A673 (cell line): ENCODE measurements around the gene HOXD3. TPM values are rescaled to one million over a fixed set of nuclear protein-coding genes. Genes with fewer than 3 reads are reported as not detected.

Source experiments
- BruUV-seq: library from RNA; stranded (reverse); fragments of 400-500 nt; replicated peaks from 2 replicates; lab custom pipeline; 2021; lab: Mats Ljungman, UMichigan
- CTCF ChIA-PET: fragments of 300-600 bp; sonication (Branson Sonifier 250); formaldehyde crosslinking; loops from one replicate; lab custom pipeline; 2022; ENCODE audit warnings: antibody characterized with exemption; lab: Charles Lee
- POLR2A ChIA-PET: fragments of 300-600 bp; sonication (Branson Sonifier 250); formaldehyde crosslinking; loops from one replicate; lab custom pipeline; 2022; ENCODE audit warnings: antibody characterized with exemption; ENCODE audit not compliant: low non-redundant PET; lab: Charles Lee
- DNase-seq: peaks from one replicate; pipeline ENCODE4 v3.0.0-alpha.2; 2015; ENCODE audit warnings: low spot score
- H3K27ac ChIP-seq: fragments of 200-600 bp; sonication (generic); 2 replicates; pipeline ENCODE4 v1.5.1; 2016; ENCODE audit warnings: mixed run types, low read depth, mild to moderate bottlenecking, mixed read lengths, antibody characterized with exemption, low read length; ENCODE audit not compliant: poor library complexity, severe bottlenecking
- H3K27me3 ChIP-seq: fragments of 200-600 bp; sonication (generic); replicated peaks from 2 replicates; pipeline ENCODE4 v1.6.1; 2017; ENCODE audit warnings: mixed run types, low read depth, mild to moderate bottlenecking, mixed read lengths, antibody characterized with exemption, low read length; ENCODE audit not compliant: insufficient read depth, poor library complexity
- H3K36me3 ChIP-seq: fragments of 200-600 bp; sonication (generic); 2 replicates; pipeline ENCODE4 v1.6.1; 2016; ENCODE audit warnings: mixed run types, mild to moderate bottlenecking, mixed read lengths, antibody characterized with exemption, low read length; ENCODE audit not compliant: insufficient read depth, poor library complexity, severe bottlenecking
- H3K4me1 ChIP-seq: fragments of 200-600 bp; sonication (generic); 2 replicates; pipeline ENCODE4 v1.6.1; 2017; ENCODE audit warnings: mixed run types, mild to moderate bottlenecking, mixed read lengths, antibody characterized with exemption, low read length; ENCODE audit not compliant: insufficient read depth, poor library complexity, severe bottlenecking
- H3K4me3 ChIP-seq: fragments of 200-600 bp; sonication (generic); 2 replicates; pipeline ENCODE4 v1.5.1; 2016; ENCODE audit warnings: low read depth, mixed run types, mild to moderate bottlenecking, mixed read lengths, low read length; ENCODE audit not compliant: poor library complexity, severe bottlenecking
- H3K9me3 ChIP-seq: fragments of 200-600 bp; sonication (generic); 2 replicates; pipeline ENCODE4 v1.6.1; 2016; ENCODE audit warnings: mixed run types, low read depth, mild to moderate bottlenecking, mixed read lengths, antibody characterized with exemption, low read length; ENCODE audit not compliant: poor library complexity, severe bottlenecking
- CTCF ChIP-seq: fragments of 300-800, 200-600 bp; sonication (generic); conservative IDR thresholded peaks from 2 replicates; pipeline ENCODE4 v1.5.1; 2017; ENCODE audit warnings: low read depth, mild to moderate bottlenecking, antibody characterized with exemption, low read length, moderate library complexity, mixed read lengths
- EZH2 ChIP-seq: fragments of 200-600 bp; sonication (generic); IDR thresholded peaks from 2 replicates; pipeline ENCODE4 v1.6.1; 2017; ENCODE audit warnings: borderline replicate concordance, low read depth, mild to moderate bottlenecking, mixed read lengths, antibody characterized with exemption, low read length; ENCODE audit not compliant: poor library complexity, severe bottlenecking
- intact Hi-C: fragments of 100-400 bp; cut with micrococcal nuclease; formaldehyde crosslinking; loops from one replicate; pipeline ENCODE4 v1.10.0; 2022; ENCODE audit not compliant: unreplicated experiment
- total RNA-seq: library from RNA; stranded (reverse); gene quantifications from 2 replicates; pipeline ENCODE4 v1.2.3, GENCODE V29; 2021

The HOXD3 gene
- total RNA-seq, 1 experiment from 2014 or later: 41.3 TPM

GRCh38 chr2:176111846-176112374 lies 45.2 kb upstream of the HOXD3 start:
- intact Hi-C loops: no loop called here
- no TSS peak for BruUV-seq
- CTCF ChIA-PET: interaction anchor here (0.5 to 2.4 kb wide), 3 partner anchors 10 to 542 kb away, joined by 4 to 7 read pairs (median 5); partner anchors contain the start of gene HOXD9

GRCh38 chr2:176112375-176113302 lies 44.5 kb upstream of the HOXD3 start:
- peak overlapping the region; percentile 73 for H3K4me3 ChIP-seq
- H3K4me1 ChIP-seq: peaks cover 13% of the 10 kb centered on the region
- CTCF ChIA-PET: interaction anchor here (1.4 to 2.4 kb wide), 2 partner anchors 9 to 541 kb away, joined by 4 to 7 read pairs; partner anchors contain the start of gene HOXD9
- H3K9me3 ChIP-seq: no peaks in the 10 kb centered on the region
- BruUV-seq: no TSS peak
- DNase-seq: peak; percentile 39
- peak overlapping the region; percentile 88 for H3K27ac ChIP-seq
- H3K36me3 ChIP-seq: peaks cover 75% of the 10 kb centered on the region
- POLR2A ChIA-PET: no interaction called here
- intact Hi-C loops: no loop called here
- no peak for TF ChIP-seq EZH2
- no peak for TF ChIP-seq CTCF
- H3K27me3 ChIP-seq: no peaks in the 10 kb centered on the region

More at GRCh38 chr2:176111846-176112374, 45.2 kb upstream of the HOXD3 start:
- Histone ChIP-seq H3K4me3 (peak overlapping the region; percentile 73), H3K9me3 (no peaks in the 10 kb centered on the region), H3K4me1 (peaks cover 6% of the 10 kb centered on the region), H3K27me3 (no peaks in the 10 kb centered on the region), H3K27ac (peak overlapping the region; percentile 88), H3K36me3 (peaks cover 67% of the 10 kb centered on the region)
- DNase-seq: no peak
- TF ChIP-seq EZH2 (no peak), CTCF (no peak)
- POLR2A ChIA-PET: interaction anchor here (0.6 kb wide), 1 partner anchor 16 kb away, joined by 4 read pairs; no protein-coding TSS in a partner anchor

GRCh38 chr2:176114120-176114929 lies 42.8 kb upstream of the HOXD3 start:
- peak overlapping the region; percentile 88 for H3K27ac ChIP-seq
- peak; percentile 34 for DNase-seq
- TF ChIP-seq CTCF (no peak), EZH2 (no peak)
- no peaks in the 10 kb centered on the region for H3K27me3 ChIP-seq
- H3K36me3 ChIP-seq: peaks cover 85% of the 10 kb centered on the region
- intact Hi-C loops: no loop called here
- H3K9me3 ChIP-seq: no peaks in the 10 kb centered on the region
- ChIA-PET POLR2A (no interaction called here), CTCF (interaction anchor here (1.4 kb wide), 2 partner anchors 13 to 538 kb away, joined by 3 read pairs; no protein-coding TSS in a partner anchor)
- H3K4me3 ChIP-seq: peak overlapping the region; percentile 73
- H3K4me1 ChIP-seq: peaks cover 22% of the 10 kb centered on the region
- BruUV-seq: no TSS peak
